ENCODE data around the gene RASSF4. TPM values are rescaled to one million over a fixed set of nuclear protein-coding genes. Genes with fewer than 3 reads are reported as not detected.

Gene RASSF4
- 11.3 and 11.5 TPM in 2 replicates for total RNA-seq (2021)
- long read RNA-seq, full-length matches to known transcripts, result 50 of 94 reads
- long read RNA-seq, partial matches to known transcripts, result 17 of 94 reads
- long read RNA-seq, other reads (novel, unspliced or antisense), result 27 of 94 reads

GRCh38 chr10:44959247-44960087 lies at the start of gene RASSF4:
Gene RASSF4, plus strand, starts transcription at chr10:44959802. Its CDS starts 10,401 bp downstream, at chr10:44970203.
- Mint-ChIP-seq H3K9me3 (no peaks in the 10 kb centered on the region), H3K4me3 (peak within 1 kb of the TSS; percentile 79 to 87), H3K4me1 (peaks cover 57 to 58% of the 10 kb centered on the region in 2 experiments), H3K27ac (peak within 1 kb of the TSS in 1 of 3 experiments; percentile 12; a peak in 4 of 7 replicates), H3K36me3 (ENCODE audit: insufficient read depth in 1 of 3, low read depth in 3 of 3) (peaks cover 5 to 11% (median 9%) of the 10 kb centered on the region in 3 experiments; a peak in 6 of 7 replicates), H3K27me3 (ENCODE audit: low read depth) (peaks cover 13% of the 10 kb centered on the region)
- H4K20me1 ChIP-seq (ENCODE audit: control insufficient read depth, insufficient read depth, insufficient read length), result no peaks in the 10 kb centered on the region
- no peaks in the 10 kb centered on the region for H3K9me3 ChIP-seq (ENCODE audit: control insufficient read depth, low read depth, low read length)
- H3K4ac ChIP-seq (ENCODE audit: low read depth, low read length), result no peak within 1 kb of the TSS
- H3K9ac ChIP-seq (ENCODE audit: extremely low read depth, insufficient read length, low read length), result peak within 1 kb of the TSS; percentile 24
- no peak within 1 kb of the TSS for H2AK5ac ChIP-seq (ENCODE audit: insufficient read length, low read length)
- H2BK120ac ChIP-seq (ENCODE audit: low read depth, low read length, poor library complexity, severe bottlenecking), result no peak within 1 kb of the TSS
- no peak within 1 kb of the TSS for H3T11ph ChIP-seq (ENCODE audit: low read length)
- H3K4me2 ChIP-seq (ENCODE audit: insufficient read depth, insufficient read length, low read length), result peak within 1 kb of the TSS; percentile 81
- H3K79me1 ChIP-seq (ENCODE audit: insufficient read depth, low read depth, low read length, poor library complexity, severe bottlenecking), result no peaks in the 10 kb centered on the region
- H3K18ac ChIP-seq (ENCODE audit: insufficient read length, low read depth, low read length), result no peak within 1 kb of the TSS
- H3K27ac ChIP-seq (ENCODE audit: insufficient read length, low read depth, low read length), result no peak within 1 kb of the TSS
- H3K14ac ChIP-seq (ENCODE audit: insufficient read depth, low read length), result peak within 1 kb of the TSS; percentile 81
- H2BK12ac ChIP-seq (ENCODE audit: insufficient read length, low read depth, low read length), result no peak within 1 kb of the TSS
- H3K27me3 ChIP-seq (ENCODE audit: insufficient read depth, low read length), result no peaks in the 10 kb centered on the region
- no peak within 1 kb of the TSS for H2BK15ac ChIP-seq (ENCODE audit: low read depth, low read length)
- H3K4me1 ChIP-seq (ENCODE audit: insufficient read depth, low read length), result peaks cover 15% of the 10 kb centered on the region; the same call in 1 of the 2 replicates
- H3K23me2 ChIP-seq (ENCODE audit: insufficient read length, low read depth, low read length, poor library complexity, severe bottlenecking), result peaks cover 11% of the 10 kb centered on the region
- WGBS (ENCODE audit: extremely low coverage, insufficient read length, low lambda C conversion rate), result no CpG with 5 or more reads among the region's 74 CpGs
- no peak within 1 kb of the TSS for H4K8ac ChIP-seq (replicated peaks; ENCODE audit: insufficient read length, low read depth, low read length)
- no peak within 1 kb of the TSS for H2BK20ac ChIP-seq (ENCODE audit: low read depth, low read length, poor library complexity, severe bottlenecking)
- H4K5ac ChIP-seq (ENCODE audit: insufficient read length, low read depth, low read length), result no peak within 1 kb of the TSS
- no peak within 1 kb of the TSS for H2AFZ ChIP-seq (ENCODE audit: low read length)
- H3K23ac ChIP-seq (ENCODE audit: insufficient read length, low read depth, low read length), result no peak within 1 kb of the TSS
- H3K56ac ChIP-seq (ENCODE audit: insufficient read length, low read depth, low read length), result no peak within 1 kb of the TSS
- no peak within 1 kb of the TSS for H4K91ac ChIP-seq (ENCODE audit: insufficient read length, low read depth, low read length)
- TF ChIP-seq, protein P1, sequence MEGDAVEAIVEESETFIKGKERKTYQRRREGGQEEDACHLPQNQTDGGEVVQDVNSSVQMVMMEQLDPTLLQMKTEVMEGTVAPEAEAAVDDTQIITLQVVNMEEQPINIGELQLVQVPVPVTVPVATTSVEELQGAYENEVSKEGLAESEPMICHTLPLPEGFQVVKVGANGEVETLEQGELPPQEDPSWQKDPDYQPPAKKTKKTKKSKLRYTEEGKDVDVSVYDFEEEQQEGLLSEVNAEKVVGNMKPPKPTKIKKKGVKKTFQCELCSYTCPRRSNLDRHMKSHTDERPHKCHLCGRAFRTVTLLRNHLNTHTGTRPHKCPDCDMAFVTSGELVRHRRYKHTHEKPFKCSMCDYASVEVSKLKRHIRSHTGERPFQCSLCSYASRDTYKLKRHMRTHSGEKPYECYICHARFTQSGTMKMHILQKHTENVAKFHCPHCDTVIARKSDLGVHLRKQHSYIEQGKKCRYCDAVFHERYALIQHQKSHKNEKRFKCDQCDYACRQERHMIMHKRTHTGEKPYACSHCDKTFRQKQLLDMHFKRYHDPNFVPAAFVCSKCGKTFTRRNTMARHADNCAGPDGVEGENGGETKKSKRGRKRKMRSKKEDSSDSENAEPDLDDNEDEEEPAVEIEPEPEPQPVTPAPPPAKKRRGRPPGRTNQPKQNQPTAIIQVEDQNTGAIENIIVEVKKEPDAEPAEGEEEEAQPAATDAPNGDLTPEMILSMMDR (conservative IDR thresholded peaks at IDR 0.05), result no peak
- H3K79me2 ChIP-seq (ENCODE audit: insufficient read depth, low read length), result no peaks in the 10 kb centered on the region
- DNase-seq, result peak; percentile 93
- H2BK5ac ChIP-seq (ENCODE audit: insufficient read length, low read length), result no peak within 1 kb of the TSS
